GM19467 (cell line): ENCODE results near the gene DNAH8.

ENCODE experiments used
- ATAC-seq: cut with Tn5 transposase; IDR thresholded peaks from one replicate; pipeline ENCODE4 v1.9.1; 2021; ENCODE audit warnings: mild to moderate bottlenecking, moderate library complexity; ENCODE audit not compliant: unreplicated experiment

Gene DNAH8

GRCh38 chr6:39004801-39005200 is 289.7 kb downstream of the DNAH8 start:
- no peak for ATAC-seq

GRCh38 chr6:39005774-39006173 is 290.7 kb downstream of the DNAH8 start:
- no peak for ATAC-seq

GRCh38 chr6:39007575-39007974 is 292.5 kb downstream of the DNAH8 start:
- ATAC-seq, result no peak

- no peak for ATAC-seq
Measured at GRCh38 chr6:39008737-39009136, 293.6 kb downstream of the DNAH8 start.

GRCh38 chr6:39009476-39009875 is 294.4 kb downstream of the DNAH8 start:
- no peak for ATAC-seq

- no peak for ATAC-seq
Measured at GRCh38 chr6:39016839-39017546, 301.9 kb downstream of the DNAH8 start.

GRCh38 chr6:39017547-39017880 is 302.4 kb downstream of the DNAH8 start:
- ATAC-seq, result no peak

- no peak for ATAC-seq
Measured at GRCh38 chr6:39018103-39018502, 303.0 kb downstream of the DNAH8 start.

- ATAC-seq, result no peak
Measured at GRCh38 chr6:39020136-39020535, 305.0 kb downstream of the DNAH8 start.

GRCh38 chr6:39021041-39021440 is 305.9 kb downstream of the DNAH8 start:
- no peak for ATAC-seq

- no peak for ATAC-seq
Measured at GRCh38 chr6:39021779-39022178, 306.7 kb downstream of the DNAH8 start.

- ATAC-seq, result no peak
Measured at GRCh38 chr6:39026175-39026574, 311.1 kb downstream of the DNAH8 start.

GRCh38 chr6:39029156-39030011 is 314.3 kb downstream of the DNAH8 start:
- ATAC-seq, result no peak

GRCh38 chr6:39035681-39036080 is 320.6 kb downstream of the DNAH8 start:
- no peak for ATAC-seq

- ATAC-seq, result no peak
Measured at GRCh38 chr6:39037082-39037508, 322.0 kb downstream of the DNAH8 start.

- ATAC-seq, result no peak
Measured at GRCh38 chr6:39037707-39038106, 322.6 kb downstream of the DNAH8 start.

GRCh38 chr6:39040080-39040673 is 325.1 kb downstream of the DNAH8 start:
- ATAC-seq, result no peak

GRCh38 chr6:39041072-39041471 is 326.0 kb downstream of the DNAH8 start:
- no peak for ATAC-seq

- ATAC-seq, result no peak
Measured at GRCh38 chr6:39043776-39044175, 328.7 kb downstream of the DNAH8 start.

- no peak for ATAC-seq
Measured at GRCh38 chr6:39044181-39044580, 329.1 kb downstream of the DNAH8 start.

GRCh38 chr6:39047434-39048327 is 332.6 kb downstream of the DNAH8 start:
- no peak for ATAC-seq
